Kidney epithelial cell (primary cell): ENCODE results near the gene LRP2BP. TPM values are rescaled to one million over a fixed set of nuclear protein-coding genes. Genes with fewer than 3 reads are reported as not detected.

Experiments used
- DNase-seq: peaks from one replicate; pipeline ENCODE4 v3.0.0-alpha.2; 2010; ENCODE audit warnings: low read depth
- H3K27me3 ChIP-seq: 2 replicates; pipeline ENCODE4 v1.6.0; 2011; ENCODE audit warnings: low read length; ENCODE audit not compliant: control insufficient read depth, insufficient read depth
- H3K36me3 ChIP-seq: 2 replicates; pipeline ENCODE4 v1.5.1; 2011; ENCODE audit warnings: low read length; ENCODE audit not compliant: control insufficient read depth, insufficient read depth
- H3K4me3 ChIP-seq: 2 replicates; pipeline ENCODE4 v1.5.1; 2011; ENCODE audit warnings: low read depth, mild to moderate bottlenecking, control low read depth, low read length
- CTCF ChIP-seq: IDR thresholded peaks from 2 replicates; pipeline ENCODE4 v1.5.1; 2011; ENCODE audit warnings: mild to moderate bottlenecking, moderate library complexity, low read length, control low read depth, inconsistent platforms; ENCODE audit not compliant: insufficient read depth, poor library complexity, severe bottlenecking
- total RNA-seq: library from RNA; depleted of rRNA; stranded (reverse); fragments of >200 nt; gene quantifications from 2 replicates; pipeline ENCODE4 v1.2.3, GENCODE V29; 2015

Gene LRP2BP
- 0.07 and 0.13 TPM in 2 replicates for total RNA-seq

- H3K27me3 ChIP-seq, result no peaks in the 10 kb centered on the region
- DNase-seq, result no peak
- H3K4me3 ChIP-seq, result peak within 1 kb of the TSS; percentile 49
- TF ChIP-seq CTCF, result no peak
- H3K36me3 ChIP-seq, result no peaks in the 10 kb centered on the region
Measured at GRCh38 chr4:185395238-185395955, at the start of gene LRP2BP. Gene LRP2BP, minus strand, starts transcription at chr4:185395924. Its CDS starts 17,738 bp downstream, at chr4:185378186.

DNA sequence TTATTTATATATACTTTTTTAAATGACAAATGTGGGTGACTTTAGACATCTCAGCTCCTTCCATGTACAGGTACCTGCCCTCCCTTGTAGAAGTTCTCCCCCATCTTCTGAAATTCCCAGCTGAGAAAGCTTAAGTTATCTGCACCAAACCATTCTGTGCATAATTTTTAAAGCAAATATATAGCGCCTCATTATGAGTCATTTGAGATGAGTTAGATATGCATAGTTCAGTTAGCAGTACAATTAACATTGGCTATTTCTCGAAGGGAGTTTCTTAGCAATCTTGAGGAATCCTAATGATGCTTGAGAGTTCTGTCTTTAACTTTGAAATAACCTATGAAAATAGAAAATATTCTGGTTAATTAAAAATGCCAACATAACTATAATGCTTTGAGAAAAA is 49.5 kb upstream of the LRP2BP start:
- Histone ChIP-seq H3K4me3 (no peak overlapping the region), H3K36me3 (no peaks in the 10 kb centered on the region), H3K27me3 (no peaks in the 10 kb centered on the region)
- no peak for TF ChIP-seq CTCF
- DNase-seq, result no peak

DNA sequence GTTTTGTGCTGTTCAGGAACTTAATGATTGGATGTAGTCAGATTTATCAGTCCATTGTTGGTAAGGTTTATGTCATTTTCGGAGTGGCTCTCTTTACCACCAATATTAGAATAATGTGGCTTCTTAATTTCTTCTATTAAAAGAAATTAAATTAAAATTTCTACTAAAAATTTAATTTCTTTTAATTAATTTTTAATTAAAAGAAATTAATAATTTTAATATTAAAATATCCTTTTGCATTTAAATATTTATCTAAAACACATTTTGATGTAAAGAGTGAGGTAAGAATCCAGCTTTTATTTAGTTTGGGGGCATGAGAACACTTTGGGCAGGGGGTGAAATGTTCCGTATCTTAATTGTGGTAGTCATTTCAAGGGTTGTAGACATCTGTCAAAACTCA is 45.8 kb upstream of the LRP2BP start:
- Histone ChIP-seq H3K4me3 (no peak overlapping the region), H3K27me3 (no peaks in the 10 kb centered on the region), H3K36me3 (no peaks in the 10 kb centered on the region)
- DNase-seq, result no peak
- no peak for TF ChIP-seq CTCF

- H3K36me3 ChIP-seq, result no peaks in the 10 kb centered on the region
- no peak for TF ChIP-seq CTCF
- DNase-seq, result no peak
- H3K4me3 ChIP-seq, result no peak overlapping the region
- H3K27me3 ChIP-seq, result no peaks in the 10 kb centered on the region
Measured at GRCh38 chr4:185437809-185438208, 42.1 kb upstream of the LRP2BP start.

GRCh38 chr4:185435466-185435865 is 39.7 kb upstream of the LRP2BP start:
- DNase-seq, result no peak
- no peak for TF ChIP-seq CTCF
- Histone ChIP-seq H3K36me3 (no peaks in the 10 kb centered on the region), H3K27me3 (no peaks in the 10 kb centered on the region), H3K4me3 (no peak overlapping the region)

DNA sequence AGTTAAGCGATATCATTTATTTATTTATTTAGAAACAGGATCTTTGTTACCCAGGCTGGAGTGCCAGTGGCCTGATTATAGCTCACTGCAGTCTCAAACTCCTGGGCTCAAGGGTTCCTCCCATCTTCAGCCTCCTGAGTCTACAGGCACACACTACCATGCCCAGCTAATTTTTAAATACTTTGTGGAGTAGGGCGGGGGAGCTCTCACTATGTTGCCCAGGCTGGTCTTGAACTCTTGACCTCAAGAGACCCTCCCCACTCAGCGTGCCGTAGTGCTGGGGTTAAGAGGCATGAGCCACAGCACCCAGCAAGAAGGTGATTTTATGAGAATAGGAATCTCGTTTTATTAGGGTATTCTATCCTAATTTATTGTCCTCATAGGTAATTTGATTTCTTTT is 33.9 kb upstream of the LRP2BP start:
- no peak for TF ChIP-seq CTCF
- no peak overlapping the region for H3K4me3 ChIP-seq

More for the DNA sequence above, 33.9 kb upstream of the LRP2BP start:
- no peak for DNase-seq
- no peaks in the 10 kb centered on the region for H3K36me3 ChIP-seq
- H3K27me3 ChIP-seq, result no peaks in the 10 kb centered on the region
